ENCODE results near the gene PTMS. TPM values are rescaled to one million over a fixed set of nuclear protein-coding genes. Genes with fewer than 3 reads are reported as not detected.
A peak's percentile ranks its signal among the peaks of the same experiment; 100 is the strongest.

The PTMS gene
- total and polyA plus RNA-seq, 9 of the 15 experiments (the other 6 are each of a cell fraction or from before 2014, with no cell fraction given): 5.1 to 287 (median 78.5) TPM

DNA sequence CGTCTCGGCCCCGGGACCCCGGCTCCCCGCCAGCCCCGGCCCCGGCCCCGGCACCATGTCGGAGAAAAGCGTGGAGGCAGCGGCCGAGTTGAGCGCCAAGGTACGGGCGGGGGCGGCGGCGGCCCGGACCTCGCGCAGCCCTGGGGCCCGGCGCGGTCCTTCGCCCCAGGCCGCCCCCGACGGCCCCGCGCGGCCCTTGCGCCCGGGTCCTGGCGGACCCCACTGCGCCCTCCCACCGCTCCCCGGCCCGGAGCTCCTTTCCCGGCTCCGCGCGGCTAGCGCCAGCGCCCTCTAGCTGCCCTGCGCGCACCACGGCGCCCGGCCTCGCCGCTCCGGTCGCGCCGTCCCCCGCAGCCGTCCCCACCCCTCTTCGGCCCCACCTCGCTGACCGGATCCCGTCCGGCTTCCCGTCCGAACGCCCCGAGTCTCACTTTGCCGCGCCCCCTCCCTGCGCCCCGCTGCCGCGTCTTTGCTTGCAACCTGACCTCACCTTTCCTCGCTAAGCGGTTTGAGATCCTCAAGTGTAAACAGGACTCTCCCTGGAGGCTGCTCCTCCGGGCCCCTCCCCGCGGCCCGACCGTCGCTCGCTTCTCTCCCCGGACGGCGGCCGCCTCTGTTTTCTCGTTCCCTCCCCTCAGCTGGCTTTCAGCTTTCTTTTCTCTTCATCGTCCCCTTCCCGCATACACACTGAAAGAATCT is 637 bp downstream of the PTMS start (continued):
- TF ChIP-seq, protein P1, sequence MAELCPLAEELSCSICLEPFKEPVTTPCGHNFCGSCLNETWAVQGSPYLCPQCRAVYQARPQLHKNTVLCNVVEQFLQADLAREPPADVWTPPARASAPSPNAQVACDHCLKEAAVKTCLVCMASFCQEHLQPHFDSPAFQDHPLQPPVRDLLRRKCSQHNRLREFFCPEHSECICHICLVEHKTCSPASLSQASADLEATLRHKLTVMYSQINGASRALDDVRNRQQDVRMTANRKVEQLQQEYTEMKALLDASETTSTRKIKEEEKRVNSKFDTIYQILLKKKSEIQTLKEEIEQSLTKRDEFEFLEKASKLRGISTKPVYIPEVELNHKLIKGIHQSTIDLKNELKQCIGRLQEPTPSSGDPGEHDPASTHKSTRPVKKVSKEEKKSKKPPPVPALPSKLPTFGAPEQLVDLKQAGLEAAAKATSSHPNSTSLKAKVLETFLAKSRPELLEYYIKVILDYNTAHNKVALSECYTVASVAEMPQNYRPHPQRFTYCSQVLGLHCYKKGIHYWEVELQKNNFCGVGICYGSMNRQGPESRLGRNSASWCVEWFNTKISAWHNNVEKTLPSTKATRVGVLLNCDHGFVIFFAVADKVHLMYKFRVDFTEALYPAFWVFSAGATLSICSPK (IDR thresholded peaks at IDR 0.05; ENCODE audit: borderline replicate concordance): no peak
- TF ChIP-seq ELF2 (CRISPR knock-in tag; IDR thresholded peaks at IDR 0.05): 0 out of 2 replicates have a peak, but pooled peaks have one; percentile 17
- no peak for TF ChIP-seq TCF15 (CRISPR knock-in tag; IDR thresholded peaks at IDR 0.05)
- no peak for TF ChIP-seq ATF1 (CRISPR knock-in tag; IDR thresholded peaks at IDR 0.05)
- TF ChIP-seq ATF1 (tag; IDR thresholded peaks at IDR 0.05): no peak
- TF ChIP-seq, protein P2, sequence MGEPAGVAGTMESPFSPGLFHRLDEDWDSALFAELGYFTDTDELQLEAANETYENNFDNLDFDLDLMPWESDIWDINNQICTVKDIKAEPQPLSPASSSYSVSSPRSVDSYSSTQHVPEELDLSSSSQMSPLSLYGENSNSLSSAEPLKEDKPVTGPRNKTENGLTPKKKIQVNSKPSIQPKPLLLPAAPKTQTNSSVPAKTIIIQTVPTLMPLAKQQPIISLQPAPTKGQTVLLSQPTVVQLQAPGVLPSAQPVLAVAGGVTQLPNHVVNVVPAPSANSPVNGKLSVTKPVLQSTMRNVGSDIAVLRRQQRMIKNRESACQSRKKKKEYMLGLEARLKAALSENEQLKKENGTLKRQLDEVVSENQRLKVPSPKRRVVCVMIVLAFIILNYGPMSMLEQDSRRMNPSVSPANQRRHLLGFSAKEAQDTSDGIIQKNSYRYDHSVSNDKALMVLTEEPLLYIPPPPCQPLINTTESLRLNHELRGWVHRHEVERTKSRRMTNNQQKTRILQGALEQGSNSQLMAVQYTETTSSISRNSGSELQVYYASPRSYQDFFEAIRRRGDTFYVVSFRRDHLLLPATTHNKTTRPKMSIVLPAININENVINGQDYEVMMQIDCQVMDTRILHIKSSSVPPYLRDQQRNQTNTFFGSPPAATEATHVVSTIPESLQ (CRISPR knock-in tag; IDR thresholded peaks at IDR 0.05): no peak
- no peak for TF ChIP-seq SMC3 (conservative IDR thresholded peaks at IDR 0.05; ENCODE audit: insufficient read depth, low read depth, low read length)
- TF ChIP-seq RAD21 (CRISPR knock-in tag; conservative IDR thresholded peaks at IDR 0.05 in 1 of 2, IDR thresholded peaks at IDR 0.05 in 1 of 2): peak in 1 of 2 experiments; percentile 27; a peak in 1 of 4 replicates
- TF ChIP-seq, protein P3, sequence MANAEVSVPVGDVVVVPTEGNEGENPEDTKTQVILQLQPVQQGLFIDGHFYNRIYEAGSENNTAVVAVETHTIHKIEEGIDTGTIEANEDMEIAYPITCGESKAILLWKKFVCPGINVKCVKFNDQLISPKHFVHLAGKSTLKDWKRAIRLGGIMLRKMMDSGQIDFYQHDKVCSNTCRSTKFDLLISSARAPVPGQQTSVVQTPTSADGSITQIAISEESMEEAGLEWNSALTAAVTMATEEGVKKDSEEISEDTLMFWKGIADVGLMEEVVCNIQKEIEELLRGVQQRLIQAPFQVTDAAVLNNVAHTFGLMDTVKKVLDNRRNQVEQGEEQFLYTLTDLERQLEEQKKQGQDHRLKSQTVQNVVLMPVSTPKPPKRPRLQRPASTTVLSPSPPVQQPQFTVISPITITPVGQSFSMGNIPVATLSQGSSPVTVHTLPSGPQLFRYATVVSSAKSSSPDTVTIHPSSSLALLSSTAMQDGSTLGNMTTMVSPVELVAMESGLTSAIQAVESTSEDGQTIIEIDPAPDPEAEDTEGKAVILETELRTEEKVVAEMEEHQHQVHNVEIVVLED (CRISPR knock-in tag; IDR thresholded peaks at IDR 0.05): no peak
- no peak for TF ChIP-seq NCOA1 (IDR thresholded peaks at IDR 0.05; ENCODE audit: low read depth)
- no peak for TF ChIP-seq CSDE1 (IDR thresholded peaks at IDR 0.05)
- no peak for TF ChIP-seq XRCC3 (IDR thresholded peaks at IDR 0.05)
- TF ChIP-seq, protein P4, sequence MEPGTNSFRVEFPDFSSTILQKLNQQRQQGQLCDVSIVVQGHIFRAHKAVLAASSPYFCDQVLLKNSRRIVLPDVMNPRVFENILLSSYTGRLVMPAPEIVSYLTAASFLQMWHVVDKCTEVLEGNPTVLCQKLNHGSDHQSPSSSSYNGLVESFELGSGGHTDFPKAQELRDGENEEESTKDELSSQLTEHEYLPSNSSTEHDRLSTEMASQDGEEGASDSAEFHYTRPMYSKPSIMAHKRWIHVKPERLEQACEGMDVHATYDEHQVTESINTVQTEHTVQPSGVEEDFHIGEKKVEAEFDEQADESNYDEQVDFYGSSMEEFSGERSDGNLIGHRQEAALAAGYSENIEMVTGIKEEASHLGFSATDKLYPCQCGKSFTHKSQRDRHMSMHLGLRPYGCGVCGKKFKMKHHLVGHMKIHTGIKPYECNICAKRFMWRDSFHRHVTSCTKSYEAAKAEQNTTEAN (CRISPR knock-in tag; IDR thresholded peaks at IDR 0.05): no peak
- TF ChIP-seq, protein P5, sequence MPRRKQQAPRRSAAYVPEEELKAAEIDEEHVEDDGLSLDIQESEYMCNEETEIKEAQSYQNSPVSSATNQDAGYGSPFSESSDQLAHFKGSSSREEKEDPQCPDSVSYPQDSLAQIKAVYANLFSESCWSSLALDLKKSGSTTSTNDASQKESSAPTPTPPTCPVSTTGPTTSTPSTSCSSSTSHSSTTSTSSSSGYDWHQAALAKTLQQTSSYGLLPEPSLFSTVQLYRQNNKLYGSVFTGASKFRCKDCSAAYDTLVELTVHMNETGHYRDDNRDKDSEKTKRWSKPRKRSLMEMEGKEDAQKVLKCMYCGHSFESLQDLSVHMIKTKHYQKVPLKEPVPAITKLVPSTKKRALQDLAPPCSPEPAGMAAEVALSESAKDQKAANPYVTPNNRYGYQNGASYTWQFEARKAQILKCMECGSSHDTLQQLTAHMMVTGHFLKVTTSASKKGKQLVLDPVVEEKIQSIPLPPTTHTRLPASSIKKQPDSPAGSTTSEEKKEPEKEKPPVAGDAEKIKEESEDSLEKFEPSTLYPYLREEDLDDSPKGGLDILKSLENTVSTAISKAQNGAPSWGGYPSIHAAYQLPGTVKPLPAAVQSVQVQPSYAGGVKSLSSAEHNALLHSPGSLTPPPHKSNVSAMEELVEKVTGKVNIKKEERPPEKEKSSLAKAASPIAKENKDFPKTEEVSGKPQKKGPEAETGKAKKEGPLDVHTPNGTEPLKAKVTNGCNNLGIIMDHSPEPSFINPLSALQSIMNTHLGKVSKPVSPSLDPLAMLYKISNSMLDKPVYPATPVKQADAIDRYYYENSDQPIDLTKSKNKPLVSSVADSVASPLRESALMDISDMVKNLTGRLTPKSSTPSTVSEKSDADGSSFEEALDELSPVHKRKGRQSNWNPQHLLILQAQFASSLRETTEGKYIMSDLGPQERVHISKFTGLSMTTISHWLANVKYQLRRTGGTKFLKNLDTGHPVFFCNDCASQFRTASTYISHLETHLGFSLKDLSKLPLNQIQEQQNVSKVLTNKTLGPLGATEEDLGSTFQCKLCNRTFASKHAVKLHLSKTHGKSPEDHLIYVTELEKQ (CRISPR knock-in tag; IDR thresholded peaks at IDR 0.05): no peak
- peak in 1 of 2 experiments; percentile 65; a peak in 2 of 4 replicates for TF ChIP-seq FOXK2 (conservative IDR thresholded peaks at IDR 0.05 in 1 of 2, IDR thresholded peaks at IDR 0.05 in 1 of 2; ENCODE audit: low read depth in 2 of 2)

Data from K562 (cell line).